ENCODE results near the gene PGAM5. TPM values are rescaled to one million over a fixed set of nuclear protein-coding genes. Genes with fewer than 3 reads are reported as not detected.

PGAM5 gene
- total and polyA plus RNA-seq, 2 of the 4 experiments (the other 2 are of a cell fraction), result 25.2 to 37.8 TPM

GRCh38 chr12:132687211-132688164, 23.2 kb upstream of the PGAM5 start, which contains the start of the genes POLE and PXMP2:
TSS of gene POLE (minus strand) at chr12:132687342. CDS start at chr12:132687315, 27 bp downstream.
TSS of gene PXMP2 (plus strand) at chr12:132687587. CDS start at chr12:132687671, 84 bp downstream.
- Histone ChIP-seq H3K4me2 (ENCODE audit: low read depth, low read length) (peak within 1 kb of the TSS; percentile 69), H3K56ac (ENCODE audit: extremely low read depth, insufficient read depth, low read length) (no peak within 1 kb of the TSS), H4K20me1 (ENCODE audit: insufficient read depth, low read length) (peaks cover 3% of the 10 kb centered on the region; the same call in 1 of the 2 replicates), H3K9ac (ENCODE audit: low read depth, low read length) (peak within 1 kb of the TSS; percentile 44; the same call in 1 of the 2 replicates), H3K79me1 (ENCODE audit: low read depth in 1 of 2, low read length in 2 of 2) (peaks cover 17 to 18% of the 10 kb centered on the region in 2 experiments), H3K18ac (ENCODE audit: low read depth, low read length) (no peak within 1 kb of the TSS), H3K36me3 (ENCODE audit: control insufficient read depth, insufficient read depth, low read length) (peaks cover 5% of the 10 kb centered on the region), H3K14ac (replicated peaks; ENCODE audit: low read depth, low read length) (no peak within 1 kb of the TSS), H3K27ac (ENCODE audit: insufficient read depth, low read length) (peak within 1 kb of the TSS; percentile 38; the same call in 1 of the 2 replicates), H2AK5ac (ENCODE audit: low read depth, low read length) (no peak within 1 kb of the TSS), H4K91ac (ENCODE audit: insufficient read depth, low read depth, low read length) (no peak within 1 kb of the TSS), H3K4me3 (ENCODE audit: insufficient read depth, low read depth, low read length) (peak within 1 kb of the TSS; percentile 79), H2BK20ac (ENCODE audit: low read depth, low read length) (no peak within 1 kb of the TSS), H2AK9ac (replicated peaks; ENCODE audit: low read depth, low read length, poor library complexity) (peak within 1 kb of the TSS; percentile 88), H3K9me3 (ENCODE audit: control insufficient read depth, insufficient read depth, low read length) (no peaks in the 10 kb centered on the region), H4K5ac (ENCODE audit: low read depth, low read length) (no peak within 1 kb of the TSS; the same call in 1 of the 2 replicates), H3K27me3 (ENCODE audit: control insufficient read depth, insufficient read depth, low read length) (no peaks in the 10 kb centered on the region), H2AFZ (replicated peaks; ENCODE audit: low read length, poor library complexity) (peak within 1 kb of the TSS; percentile 94), H3K9me1 (ENCODE audit: insufficient read depth, low read length) (no peaks in the 10 kb centered on the region; the same call in 1 of the 2 replicates), H2BK15ac (ENCODE audit: low read depth, low read length) (no peak within 1 kb of the TSS), H3K23ac (ENCODE audit: low read depth, low read length) (no peak within 1 kb of the TSS), H3K4ac (ENCODE audit: low read depth, low read length) (no peak within 1 kb of the TSS), H3K4me1 (ENCODE audit: control insufficient read depth, insufficient read depth, low read length) (peaks cover 3% of the 10 kb centered on the region; the same call in 1 of the 2 replicates), H2BK5ac (ENCODE audit: low read depth, low read length, poor library complexity, severe bottlenecking) (no peak within 1 kb of the TSS), H4K8ac (ENCODE audit: low read depth in 2 of 2, low read length in 2 of 2) (no peak within 1 kb of the TSS), H2BK120ac (ENCODE audit: low read depth, low read length) (no peak within 1 kb of the TSS)
- BruUV-seq (replicated peaks), result no TSS peak
- in situ Hi-C loops (cut with MboI; ENCODE audit: low sequenced_read_pairs) (no loop called here), dilution Hi-C loops (cut with HindIII; ENCODE audit: low sequenced_read_pairs, unreplicated experiment) (no loop called here), intact Hi-C loops (cut with micrococcal nuclease) (no loop called here)
- ATAC-seq (ENCODE audit: low read depth) (peak; percentile 97), DNase-seq (peak; percentile 91)
- TF ChIP-seq MAZ (IDR thresholded peaks at IDR 0.05; ENCODE audit: borderline replicate concordance, low read depth, low read length) (peak; percentile 85; the same call in 1 of the 2 replicates), RFX5 (IDR thresholded peaks at IDR 0.05; ENCODE audit: low read depth, low read length) (no peak), FOS (IDR thresholded peaks at IDR 0.05; ENCODE audit: low read depth, low read length) (no peak), BHLHE40 (IDR thresholded peaks at IDR 0.05; ENCODE audit: low read depth, low read length) (no peak), POLR2A (IDR thresholded peaks at IDR 0.05; ENCODE audit: low read depth, low read length) (peak; percentile 76), MXI1 (IDR thresholded peaks at IDR 0.05; ENCODE audit: borderline replicate concordance, low read depth, low read length) (peak; percentile 89)
- TF ChIP-seq, protein P1, sequence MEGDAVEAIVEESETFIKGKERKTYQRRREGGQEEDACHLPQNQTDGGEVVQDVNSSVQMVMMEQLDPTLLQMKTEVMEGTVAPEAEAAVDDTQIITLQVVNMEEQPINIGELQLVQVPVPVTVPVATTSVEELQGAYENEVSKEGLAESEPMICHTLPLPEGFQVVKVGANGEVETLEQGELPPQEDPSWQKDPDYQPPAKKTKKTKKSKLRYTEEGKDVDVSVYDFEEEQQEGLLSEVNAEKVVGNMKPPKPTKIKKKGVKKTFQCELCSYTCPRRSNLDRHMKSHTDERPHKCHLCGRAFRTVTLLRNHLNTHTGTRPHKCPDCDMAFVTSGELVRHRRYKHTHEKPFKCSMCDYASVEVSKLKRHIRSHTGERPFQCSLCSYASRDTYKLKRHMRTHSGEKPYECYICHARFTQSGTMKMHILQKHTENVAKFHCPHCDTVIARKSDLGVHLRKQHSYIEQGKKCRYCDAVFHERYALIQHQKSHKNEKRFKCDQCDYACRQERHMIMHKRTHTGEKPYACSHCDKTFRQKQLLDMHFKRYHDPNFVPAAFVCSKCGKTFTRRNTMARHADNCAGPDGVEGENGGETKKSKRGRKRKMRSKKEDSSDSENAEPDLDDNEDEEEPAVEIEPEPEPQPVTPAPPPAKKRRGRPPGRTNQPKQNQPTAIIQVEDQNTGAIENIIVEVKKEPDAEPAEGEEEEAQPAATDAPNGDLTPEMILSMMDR (conservative IDR thresholded peaks at IDR 0.05; ENCODE audit: low read depth, low read length), result no peak
- ChIA-PET CTCF (no interaction called here), POLR2A (ENCODE audit: unreplicated experiment) (no interaction called here)
- 0% methylated on average over 56 of the region's 134 CpGs; no CpG with 5 or more reads in 1 of the 2 experiments for WGBS, 2 experiments (ENCODE audit: extremely low coverage in 2 of 2, insufficient read length in 1 of 2)
